GM18499 (cell line): Measurements from ENCODE around the gene KCNG2.

Experiments
- ATAC-seq: cut with Tn5 transposase; IDR thresholded peaks from one replicate; pipeline ENCODE4 v1.9.1; 2021; ENCODE audit warnings: moderate number of reproducible peaks; ENCODE audit not compliant: insufficient read depth, unreplicated experiment

Gene KCNG2

GRCh38 chr18:79816092-79816491, 18.4 kb downstream of the KCNG2 start:
- no peak for ATAC-seq

DNA sequence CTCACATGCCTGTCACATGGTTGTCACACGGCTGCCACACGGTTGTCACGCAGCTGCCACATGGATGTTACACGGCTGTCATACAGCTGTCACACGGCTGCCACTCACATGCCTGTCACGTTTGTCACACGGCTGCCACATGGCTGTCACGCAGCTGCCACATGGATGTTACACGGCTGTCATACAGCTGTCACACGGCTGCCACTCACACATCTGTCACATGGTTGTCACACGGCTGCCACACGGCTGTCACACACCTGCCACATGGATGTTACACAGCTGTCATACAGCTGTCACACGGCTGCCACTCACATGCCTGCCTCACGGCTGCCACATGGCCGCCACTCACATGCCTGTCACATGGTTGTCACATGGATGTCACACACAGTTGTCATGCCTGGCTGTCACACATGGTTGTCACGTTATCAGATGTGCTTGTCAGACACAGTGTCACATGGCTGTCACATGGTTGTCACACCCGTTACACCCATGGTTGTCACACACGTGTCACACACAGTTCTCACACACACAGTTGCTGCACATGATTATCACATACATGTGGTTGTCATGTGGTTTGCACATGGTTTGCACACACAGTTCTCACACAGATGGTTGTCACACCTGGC, 19.4 kb downstream of the KCNG2 start:
- ATAC-seq: no peak

DNA sequence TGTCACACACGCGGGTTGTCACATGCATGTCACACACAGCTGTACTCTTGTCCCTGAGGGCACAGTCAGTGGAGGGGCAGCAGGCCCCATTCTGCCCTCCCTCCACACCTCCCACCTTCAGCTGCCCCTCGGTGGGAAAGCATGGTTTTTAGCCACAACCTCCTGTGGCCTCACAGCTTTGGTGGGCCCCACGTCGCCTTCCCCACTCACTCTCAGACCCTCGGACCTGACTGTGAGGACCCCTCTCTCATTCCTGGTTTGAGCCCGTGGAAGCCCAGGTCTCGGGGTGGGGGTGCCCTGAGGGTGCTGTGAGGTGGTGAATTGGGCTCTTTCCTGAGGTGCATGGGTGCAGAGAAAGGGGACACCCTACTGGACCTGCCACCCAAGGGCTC, 19.9 kb downstream of the KCNG2 start:
- no peak for ATAC-seq

GRCh38 chr18:79818036-79818435, 20.3 kb downstream of the KCNG2 start:
- no peak for ATAC-seq

DNA sequence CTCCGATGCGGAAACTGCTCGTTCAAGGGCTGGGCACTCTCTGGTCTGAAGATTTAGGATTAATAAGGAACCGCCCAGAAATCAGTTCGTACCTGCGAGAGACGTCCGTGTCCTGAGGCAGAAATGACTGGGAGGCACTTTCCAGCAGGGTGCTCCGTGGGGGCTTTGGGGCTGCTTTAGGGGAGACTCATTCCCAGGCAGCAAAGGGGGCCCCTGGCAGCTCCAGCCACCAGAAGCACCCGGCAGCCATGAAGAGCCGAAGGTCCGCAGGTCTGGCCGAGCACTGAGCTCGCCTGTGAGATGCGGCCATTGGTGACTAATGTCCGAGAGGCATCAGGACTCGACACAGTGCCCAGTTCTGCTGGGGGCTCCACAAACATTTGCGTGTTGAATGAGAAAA, 20.9 kb downstream of the KCNG2 start:
- ATAC-seq: no peak

DNA sequence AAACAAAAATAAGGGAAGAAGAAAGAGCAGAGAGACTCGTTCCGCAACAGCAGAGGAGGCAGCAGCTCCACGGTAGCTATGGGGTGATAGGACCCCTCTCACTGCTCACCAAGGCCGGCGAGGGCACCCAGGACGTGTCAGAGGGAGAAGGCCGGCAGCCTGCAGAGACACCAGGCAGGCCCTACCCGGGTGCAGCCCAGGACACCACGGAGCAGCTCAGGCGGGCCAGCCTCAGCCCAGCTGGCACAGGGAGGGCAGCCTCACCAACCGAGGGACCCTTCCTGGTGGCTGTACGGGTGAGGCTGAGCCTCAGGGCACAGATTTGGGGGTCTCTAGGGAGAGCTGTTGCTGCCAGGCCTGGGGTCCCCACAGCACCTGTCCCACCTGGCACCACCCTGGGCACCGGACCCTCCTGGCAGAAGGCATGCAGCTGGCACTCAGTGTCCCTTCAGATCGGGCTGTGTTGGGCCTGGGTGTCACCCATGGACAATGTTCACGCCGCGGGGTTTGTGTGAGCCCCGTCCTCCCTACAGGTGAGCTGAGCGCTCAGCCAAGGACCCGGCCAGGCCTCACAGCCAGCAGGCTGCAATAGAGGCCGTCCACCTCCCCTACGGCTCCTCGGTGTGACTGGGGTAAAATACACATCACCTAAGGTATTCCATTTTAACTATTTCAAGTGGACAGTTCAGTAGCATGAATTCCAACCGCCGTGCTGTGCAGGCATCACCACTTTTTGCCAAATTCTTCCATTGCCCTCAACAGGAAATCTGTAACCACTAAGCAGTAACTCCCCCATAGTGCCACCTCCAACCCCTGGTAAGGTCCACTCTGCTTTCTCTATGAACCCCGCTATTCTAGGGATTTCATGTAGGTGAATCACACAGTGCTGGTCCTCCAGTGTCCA, 21.6 kb downstream of the KCNG2 start:
- no peak for ATAC-seq

- no peak for ATAC-seq
Measured at GRCh38 chr18:79819968-79820351, 22.2 kb downstream of the KCNG2 start.

GRCh38 chr18:79823120-79823519, 25.4 kb downstream of the KCNG2 start:
- no peak for ATAC-seq

DNA sequence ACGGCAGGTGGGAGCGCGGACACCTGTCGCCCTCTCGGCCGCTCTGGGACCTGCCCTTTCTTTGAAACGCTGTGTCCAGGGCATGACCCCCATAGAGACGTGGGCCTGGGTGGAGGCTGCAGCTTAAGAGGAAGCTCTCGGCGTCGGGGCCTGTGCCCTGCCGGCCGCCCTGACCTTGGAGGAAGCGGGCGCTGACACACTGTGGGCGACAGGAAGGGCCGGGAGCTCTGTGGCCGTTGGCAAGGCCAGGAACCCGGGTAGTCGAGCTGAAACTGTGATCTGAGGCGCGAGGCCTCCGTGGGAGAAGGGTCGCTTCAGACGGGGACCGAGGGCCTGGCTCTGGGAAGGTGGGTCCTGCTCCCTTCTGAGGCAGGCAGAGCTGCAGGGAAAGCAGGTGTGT, 28.2 kb downstream of the KCNG2 start:
- ATAC-seq: no peak

DNA sequence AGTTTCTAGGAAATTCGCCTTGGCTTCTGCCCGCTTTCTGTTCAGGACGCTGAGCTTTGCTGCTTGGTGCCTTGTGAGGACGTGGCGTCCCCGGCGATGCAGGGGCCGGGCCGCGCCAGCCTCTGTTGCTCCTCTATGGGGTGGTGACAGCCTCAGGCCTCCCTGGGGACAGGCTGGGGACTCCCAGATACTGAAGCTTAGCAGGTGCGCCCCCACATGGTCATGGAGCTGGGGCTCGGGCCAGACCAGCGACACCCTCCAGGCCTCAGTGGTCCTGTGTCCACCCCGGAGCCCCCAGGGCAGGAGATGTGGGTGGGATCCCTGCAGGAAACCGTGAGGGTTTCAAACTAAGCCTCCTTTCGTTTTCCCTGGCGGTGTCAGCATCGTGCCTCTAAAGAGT, 29.2 kb downstream of the KCNG2 start:
- no peak for ATAC-seq

- ATAC-seq: no peak
Measured at GRCh38 chr18:79828258-79828657, 30.5 kb downstream of the KCNG2 start.

DNA sequence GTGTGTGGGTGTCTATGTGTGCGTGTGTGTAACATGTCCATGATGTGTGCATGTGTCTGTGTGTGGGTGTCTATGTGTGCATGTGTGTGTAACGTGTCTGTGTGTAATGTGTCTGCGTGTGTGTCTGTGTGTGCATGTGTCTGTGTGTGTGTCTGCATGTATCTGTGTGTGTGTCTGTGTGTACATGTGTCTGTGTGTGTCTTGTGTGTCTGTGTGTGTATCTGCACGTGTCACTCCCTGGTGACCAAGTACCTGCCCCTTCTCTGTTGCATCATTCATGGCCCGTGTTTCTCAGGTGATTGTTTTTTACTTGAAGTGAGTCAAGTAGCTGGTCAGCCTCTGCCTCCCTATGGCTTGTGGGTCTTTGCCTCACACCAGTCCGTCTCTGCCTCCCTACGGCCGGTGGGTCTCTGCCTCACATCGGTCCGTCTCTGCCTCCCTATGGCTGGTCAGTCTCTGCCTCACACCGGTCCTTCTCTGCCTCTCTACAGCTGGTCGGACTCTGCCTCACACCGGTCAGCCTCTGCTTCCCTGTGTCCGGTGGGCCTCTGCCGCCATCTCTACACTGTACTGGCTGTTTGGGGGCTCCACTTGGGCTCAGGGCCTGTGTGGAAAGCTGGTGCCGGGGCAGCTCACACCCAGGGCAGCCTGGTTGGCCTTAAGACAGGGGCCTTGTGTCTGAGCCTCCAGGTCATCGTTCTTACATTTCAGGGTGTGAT, 31.6 kb downstream of the KCNG2 start:
- ATAC-seq: no peak

DNA sequence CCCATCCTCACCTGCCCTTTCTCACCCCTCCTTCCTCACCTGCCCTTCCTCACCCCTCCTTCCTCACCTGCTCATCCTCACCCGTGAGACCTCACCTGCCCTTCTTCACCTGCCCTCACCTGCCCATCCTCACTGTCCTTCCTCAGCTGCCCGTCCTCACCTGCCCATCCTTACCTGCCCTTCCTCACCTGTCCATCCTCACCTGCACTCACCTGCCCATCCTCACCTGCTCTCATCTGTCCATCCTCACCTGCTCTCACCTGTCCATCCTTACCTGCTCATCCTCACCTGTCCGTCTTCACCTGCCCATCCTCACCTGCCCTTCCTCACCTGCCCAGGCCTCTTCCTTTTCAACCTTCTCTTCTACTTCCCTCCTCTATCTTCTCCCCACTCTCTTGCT, 34.4 kb downstream of the KCNG2 start:
- no peak for ATAC-seq

DNA sequence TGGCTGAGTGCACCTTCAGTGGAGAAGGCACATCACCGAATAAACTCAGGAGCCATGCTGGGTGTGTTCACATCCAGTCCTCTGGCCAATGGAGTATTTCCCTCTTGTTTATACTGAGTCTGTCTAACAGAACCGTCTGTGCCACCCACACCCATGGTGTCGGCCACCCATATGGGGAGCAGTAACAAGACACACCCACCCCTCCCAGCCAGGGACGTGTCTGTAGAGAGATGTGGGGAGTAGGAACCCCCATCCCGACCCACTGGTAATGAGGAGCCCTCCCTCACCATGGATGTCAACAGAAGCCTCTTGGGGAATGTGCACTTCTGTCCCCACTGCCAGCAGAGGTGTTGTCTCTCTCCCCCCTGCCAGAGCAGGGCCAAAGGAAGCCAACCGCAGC, 37.1 kb downstream of the KCNG2 start:
- no peak for ATAC-seq

- no peak for ATAC-seq
Measured at GRCh38 chr18:79841936-79842335, 44.2 kb downstream of the KCNG2 start.

- ATAC-seq: no peak
Measured at GRCh38 chr18:79844999-79845563, 47.3 kb downstream of the KCNG2 start.

DNA sequence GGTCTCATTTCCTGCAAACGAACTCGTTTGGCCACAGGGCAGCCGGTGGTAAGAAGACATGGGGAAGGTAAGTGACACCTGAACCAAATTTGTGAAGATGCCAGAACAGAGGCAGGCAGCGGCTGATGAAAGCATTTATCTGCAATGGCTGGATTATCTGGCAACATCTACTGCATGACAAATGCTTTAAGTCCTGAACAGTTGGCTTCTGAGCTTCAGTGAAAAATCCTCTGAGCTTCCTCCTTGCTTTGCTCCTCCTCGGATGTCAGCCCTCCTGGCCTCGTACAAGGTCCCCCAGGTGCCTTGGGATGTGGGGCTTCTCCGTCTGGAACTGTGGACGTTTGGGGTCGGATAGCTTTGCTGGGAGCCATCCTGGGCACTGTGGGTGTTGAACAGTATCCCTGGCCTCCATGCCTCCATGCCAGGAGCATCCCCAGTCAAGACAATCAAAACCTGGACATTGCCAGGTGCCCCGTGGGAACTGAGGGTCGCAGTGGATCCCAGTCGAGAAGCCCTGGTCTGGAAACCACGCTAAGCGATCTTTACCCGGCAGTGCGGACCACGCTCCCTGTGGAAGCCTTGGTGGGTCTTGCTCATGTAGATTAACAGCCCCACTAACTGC, 49.3 kb downstream of the KCNG2 start:
- ATAC-seq: no peak

GRCh38 chr18:79847606-79848293, 50.0 kb downstream of the KCNG2 start:
- no peak for ATAC-seq

GRCh38 chr18:79848294-79848578, 50.5 kb downstream of the KCNG2 start:
- no peak for ATAC-seq
